Activated gamma-delta T cell treated with Interleukin-2 at 50 U/mL for 16 hours (primary cell): Measurements from ENCODE around the gene LMBR1L.

Experiments used
- DNase-seq: peaks from one replicate; pipeline ENCODE4 v3.0.0-alpha.2; 2020

Gene LMBR1L

DNA sequence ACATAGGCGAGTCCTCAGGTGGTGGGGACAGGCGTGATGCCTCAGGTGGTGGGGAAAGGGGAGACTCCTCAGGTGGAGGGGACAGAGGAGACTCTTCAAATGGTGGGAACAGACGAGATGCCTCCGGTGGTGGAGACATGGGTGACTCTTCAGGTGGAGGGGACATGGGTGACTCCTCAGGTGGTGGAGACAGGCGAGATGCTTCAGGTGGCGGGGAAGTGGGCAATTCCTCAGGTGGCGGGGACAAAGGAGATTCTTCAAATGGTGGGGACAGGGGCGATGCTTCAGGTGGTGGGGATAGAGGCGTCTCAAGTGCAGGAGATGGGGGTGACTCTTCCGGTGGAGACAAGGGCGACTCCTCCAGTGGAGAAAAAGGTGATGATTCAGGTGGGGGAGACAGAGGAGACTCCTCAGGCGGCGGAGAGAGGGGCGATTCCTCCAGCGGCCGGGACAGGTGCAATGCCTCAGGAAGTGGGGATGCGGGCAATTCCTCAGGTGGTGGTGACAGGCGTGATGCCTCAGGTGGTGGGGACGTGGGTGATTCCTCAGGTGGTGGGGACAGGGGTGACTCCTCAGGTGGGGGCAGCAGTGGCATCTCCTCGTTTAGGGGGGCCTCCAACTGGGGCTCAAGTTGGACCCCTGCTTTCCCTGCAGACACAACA, 58.7 kb downstream of the LMBR1L start:
- DNase-seq, result no peak

DNA sequence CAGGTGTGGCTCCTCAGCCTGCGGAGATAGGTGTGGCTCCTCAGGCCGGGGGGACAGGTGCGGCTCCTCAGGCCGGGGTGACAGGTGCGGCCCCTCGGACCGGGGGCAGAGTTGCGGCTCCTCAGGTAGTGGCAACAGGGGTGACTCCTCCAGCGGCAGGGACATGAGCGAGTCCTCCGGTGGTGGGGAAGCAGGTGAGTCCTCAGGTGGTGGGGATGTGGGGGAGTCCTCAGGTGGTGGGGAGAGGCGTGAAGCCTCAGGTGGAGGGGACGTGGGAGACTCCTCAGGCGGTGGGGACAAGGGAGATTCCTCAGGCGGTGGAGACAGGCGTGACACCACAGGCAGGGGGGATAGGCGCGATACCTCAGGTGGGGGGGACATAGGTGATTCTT, 59.3 kb downstream of the LMBR1L start:
- no peak for DNase-seq

DNA sequence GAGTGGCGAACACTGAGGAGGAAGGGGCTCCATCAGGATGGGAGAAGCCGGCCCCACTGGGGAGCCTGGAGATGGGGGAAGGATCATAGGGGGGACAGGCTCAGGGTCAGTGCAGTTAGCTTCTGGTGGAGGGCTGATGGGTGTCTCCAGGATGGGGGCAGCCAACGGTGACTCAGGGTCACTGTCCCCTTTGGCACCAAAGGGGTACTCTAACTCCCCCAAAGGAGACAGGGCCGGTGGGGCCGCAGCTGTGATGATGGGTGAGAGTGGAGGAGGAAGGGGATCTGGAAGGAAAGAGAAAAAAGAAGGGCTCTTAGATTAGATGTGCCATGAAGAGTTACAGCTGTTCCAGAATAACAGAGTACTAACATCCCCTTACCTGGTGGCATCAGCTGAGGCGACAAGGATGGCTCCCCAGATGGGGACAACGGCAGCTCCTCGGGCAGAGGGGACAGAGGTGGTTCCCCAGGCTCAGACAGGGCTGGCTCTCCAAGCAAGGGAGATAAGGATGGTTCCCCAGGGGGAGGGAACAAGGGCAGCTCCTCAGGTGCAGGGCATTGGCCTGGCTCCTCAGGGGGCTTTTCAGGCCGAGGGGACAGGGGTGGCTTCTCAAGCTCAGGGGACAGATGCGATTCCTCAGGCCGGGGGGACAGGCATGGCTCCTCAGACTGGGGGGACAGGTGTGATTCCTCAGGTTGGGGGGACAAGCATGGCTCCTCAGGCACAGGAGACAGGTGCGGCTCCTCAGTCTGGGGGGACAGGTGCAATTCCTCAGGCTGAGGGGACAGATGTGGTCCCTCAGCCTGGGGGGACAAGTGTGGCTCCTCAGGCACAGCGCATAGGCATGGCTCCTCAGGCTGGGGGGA, 59.9 kb downstream of the LMBR1L start:
- no peak for DNase-seq

DNA sequence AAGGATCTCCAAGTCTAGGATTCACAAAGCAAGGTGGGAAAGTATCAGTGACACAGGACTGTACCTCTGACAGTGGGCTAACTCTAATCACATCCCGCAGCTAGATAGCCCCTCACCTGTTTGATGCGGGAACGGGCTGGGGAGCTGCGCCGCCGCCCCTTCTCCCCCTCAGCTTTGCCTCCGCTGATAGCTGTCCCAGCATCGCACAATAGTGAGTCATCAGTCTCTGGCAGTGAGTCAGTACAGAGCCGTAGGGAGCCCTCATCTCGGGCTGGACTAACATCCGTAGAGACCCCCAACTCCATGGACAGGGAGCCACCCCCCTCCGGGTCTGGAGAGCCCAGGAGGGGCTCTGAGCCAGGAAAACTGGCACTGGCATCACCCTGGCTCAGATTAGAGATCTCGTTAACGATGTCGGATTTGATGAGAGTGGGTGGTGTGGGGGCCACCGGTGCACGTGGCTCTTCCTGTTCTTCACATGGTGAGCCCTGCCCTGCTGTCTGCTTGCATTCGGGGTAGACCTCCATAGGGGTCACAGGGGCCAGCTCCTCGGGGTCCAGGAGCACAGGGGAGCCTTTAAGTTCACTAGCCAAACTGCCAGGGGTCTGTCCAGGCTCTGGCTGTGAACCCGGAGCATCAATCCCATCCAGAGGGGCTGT, 61.0 kb downstream of the LMBR1L start:
- no peak for DNase-seq

DNA sequence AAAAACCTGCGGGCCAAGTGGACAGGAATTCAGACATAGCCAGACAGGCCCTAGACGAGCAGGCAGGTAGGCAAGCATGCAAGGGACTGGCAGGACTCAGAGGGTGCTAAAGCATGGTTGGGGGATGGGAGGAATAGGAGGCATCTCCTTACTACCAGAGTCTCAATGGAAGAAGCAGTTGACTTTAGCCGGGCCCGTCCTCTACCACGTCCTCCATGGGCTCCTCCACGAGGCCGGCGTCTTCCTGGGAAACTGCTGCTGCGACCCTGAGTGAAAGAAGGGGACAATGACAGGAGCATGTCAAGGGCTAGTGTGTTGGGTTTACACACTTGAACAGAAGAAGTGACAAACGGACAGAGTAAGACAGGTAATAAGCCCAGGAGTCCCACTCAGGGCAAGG, 61.7 kb downstream of the LMBR1L start:
- DNase-seq, result no peak
